ENCODE results near the gene GINS2. TPM values are rescaled to one million over a fixed set of nuclear protein-coding genes. Genes with fewer than 3 reads are reported as not detected.

The GINS2 gene
- total and polyA plus RNA-seq, 8 donors = 0.37 to 1.9 (median 0.79) TPM

DNA sequence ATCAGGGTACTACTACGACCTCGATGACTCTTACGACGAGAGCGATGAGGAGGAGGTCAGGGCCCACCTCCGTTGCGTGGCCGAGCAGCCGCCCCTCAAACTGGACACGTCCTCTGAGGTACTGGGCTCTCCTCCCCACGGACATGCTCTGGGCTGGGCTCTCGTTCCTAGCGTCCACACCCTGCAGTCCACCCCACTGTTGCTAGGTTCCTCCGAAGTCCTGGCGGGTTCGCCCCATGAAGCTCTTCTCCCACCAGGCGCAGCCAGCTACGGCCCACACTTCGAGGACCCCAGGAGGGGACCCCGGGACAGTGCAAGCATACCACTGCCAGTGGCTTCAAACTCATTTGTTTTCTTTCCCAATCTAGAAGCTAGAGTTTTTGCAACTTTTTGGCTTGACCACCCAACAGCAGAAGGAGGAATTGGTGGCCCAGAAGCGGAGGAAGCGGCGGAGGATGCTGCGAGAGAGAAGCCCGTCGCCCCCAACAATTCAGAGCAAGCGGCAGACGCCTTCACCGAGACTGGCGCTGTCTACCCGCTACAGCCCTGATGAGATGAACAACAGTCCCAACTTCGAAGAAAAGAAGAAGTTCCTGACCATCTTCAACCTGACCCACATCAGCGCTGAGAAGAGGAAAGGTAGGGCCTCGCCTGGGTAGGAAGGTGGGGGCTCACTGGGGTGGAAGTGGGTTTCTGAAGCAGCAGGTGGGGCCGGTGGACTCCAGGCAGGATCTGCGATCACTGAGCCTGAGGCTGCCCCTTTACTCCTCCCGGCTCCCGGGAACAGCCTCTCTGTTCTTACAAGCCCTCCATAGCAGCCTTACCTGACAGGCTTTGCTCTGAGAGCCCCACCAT, 25.6 kb downstream of the GINS2 start:
- no peak for ATAC-seq
- no peak for FAIRE-seq
- Histone ChIP-seq H3K4me3 (no peak overlapping the region), H3K27me3 (no peaks in the 10 kb centered on the region), H3K9me3 (no peaks in the 10 kb centered on the region), H3K36me3 (peaks cover 13 to 91% (median 74%) of the 10 kb centered on the region in 3 donors), H3K27ac (no peak overlapping the region), H3K4me1 (no peaks in the 10 kb centered on the region)
- 93 to 95% methylated on average over 38 of the region's 38 CpGs for WGBS, 2 donors
- TF ChIP-seq, protein P1, sequence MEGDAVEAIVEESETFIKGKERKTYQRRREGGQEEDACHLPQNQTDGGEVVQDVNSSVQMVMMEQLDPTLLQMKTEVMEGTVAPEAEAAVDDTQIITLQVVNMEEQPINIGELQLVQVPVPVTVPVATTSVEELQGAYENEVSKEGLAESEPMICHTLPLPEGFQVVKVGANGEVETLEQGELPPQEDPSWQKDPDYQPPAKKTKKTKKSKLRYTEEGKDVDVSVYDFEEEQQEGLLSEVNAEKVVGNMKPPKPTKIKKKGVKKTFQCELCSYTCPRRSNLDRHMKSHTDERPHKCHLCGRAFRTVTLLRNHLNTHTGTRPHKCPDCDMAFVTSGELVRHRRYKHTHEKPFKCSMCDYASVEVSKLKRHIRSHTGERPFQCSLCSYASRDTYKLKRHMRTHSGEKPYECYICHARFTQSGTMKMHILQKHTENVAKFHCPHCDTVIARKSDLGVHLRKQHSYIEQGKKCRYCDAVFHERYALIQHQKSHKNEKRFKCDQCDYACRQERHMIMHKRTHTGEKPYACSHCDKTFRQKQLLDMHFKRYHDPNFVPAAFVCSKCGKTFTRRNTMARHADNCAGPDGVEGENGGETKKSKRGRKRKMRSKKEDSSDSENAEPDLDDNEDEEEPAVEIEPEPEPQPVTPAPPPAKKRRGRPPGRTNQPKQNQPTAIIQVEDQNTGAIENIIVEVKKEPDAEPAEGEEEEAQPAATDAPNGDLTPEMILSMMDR (IDR thresholded peaks at IDR 0.05) = no peak
- intact Hi-C loops (cut with DNase I) = no loop called here
- peak in 1 of 6 donors; percentile 40 for DNase-seq

DNA sequence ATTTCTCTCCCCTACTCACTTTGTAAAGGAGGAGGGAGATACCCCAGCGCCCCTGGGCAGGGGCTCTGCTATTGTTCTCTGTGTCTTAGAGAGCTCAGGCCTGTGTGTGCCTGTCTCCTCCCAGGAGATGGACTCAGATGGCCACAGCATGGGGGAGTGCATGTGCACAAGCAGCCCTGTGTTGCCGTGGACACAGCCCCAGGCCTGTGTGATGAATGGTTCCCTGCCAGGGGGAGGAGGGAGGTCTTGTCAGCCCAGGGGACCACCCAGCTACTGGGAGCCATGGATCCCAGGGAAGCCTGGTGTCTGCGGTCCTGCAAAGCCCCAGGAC, 26.3 kb downstream of the GINS2 start:
- DNase-seq = no peak
- H3K36me3 ChIP-seq = peaks cover 13 to 91% (median 75%) of the 10 kb centered on the region in 3 donors
- no peaks in the 10 kb centered on the region for H3K9me3 ChIP-seq
- ATAC-seq = no peak
- intact Hi-C loops (cut with DNase I) = no loop called here
- TF ChIP-seq, protein P1 (IDR thresholded peaks at IDR 0.05) = no peak
- no peak overlapping the region for H3K27ac ChIP-seq
- no peaks in the 10 kb centered on the region for H3K27me3 ChIP-seq
- H3K4me1 ChIP-seq = no peaks in the 10 kb centered on the region
- no peak for FAIRE-seq
- 87 to 91% methylated on average over 3 of the region's 3 CpGs for WGBS, 2 donors
- no peak overlapping the region for H3K4me3 ChIP-seq

DNA sequence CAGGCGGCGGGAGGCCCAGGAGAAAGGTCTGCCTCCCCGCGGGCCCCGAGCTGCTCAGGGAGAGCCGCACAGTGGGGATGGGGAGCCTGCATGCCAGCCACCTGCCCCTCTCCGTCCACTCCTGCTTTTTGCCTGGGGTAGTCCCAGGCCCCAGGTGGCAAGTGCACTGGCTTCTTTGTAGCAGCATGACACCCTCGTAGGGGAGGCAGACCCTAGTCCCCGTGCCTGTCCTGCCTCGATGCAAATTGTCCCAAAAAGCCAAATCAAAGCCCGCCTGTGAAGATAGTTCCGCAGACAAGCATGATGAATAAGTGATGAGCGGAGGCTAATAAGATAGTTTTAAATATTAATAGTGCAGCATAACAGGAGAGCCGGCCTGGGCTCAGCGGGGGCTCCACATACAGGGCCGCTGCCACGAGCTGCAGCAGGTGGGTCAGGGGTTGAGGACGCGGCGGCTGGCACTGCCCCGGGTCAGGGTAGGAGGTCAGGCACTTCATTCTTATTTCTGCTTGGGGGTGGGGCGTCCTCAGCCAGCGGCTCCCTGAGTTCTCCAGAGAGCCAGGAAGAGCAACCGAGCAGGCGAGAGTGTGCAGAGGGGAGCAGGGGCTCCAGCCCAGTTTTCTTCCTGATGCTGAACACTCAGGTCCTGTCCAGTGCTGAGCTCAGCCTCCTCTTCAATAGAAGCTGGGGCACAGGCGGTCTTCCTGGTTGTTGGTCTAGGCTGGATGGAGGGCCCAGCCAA, 26.8 kb downstream of the GINS2 start:
- intact Hi-C loops (cut with DNase I) = no loop called here
- no peak for ATAC-seq
- Histone ChIP-seq H3K4me1 (no peaks in the 10 kb centered on the region), H3K9me3 (no peaks in the 10 kb centered on the region), H3K27me3 (no peaks in the 10 kb centered on the region), H3K4me3 (no peak overlapping the region), H3K27ac (no peak overlapping the region), H3K36me3 (peaks cover 13 to 91% (median 75%) of the 10 kb centered on the region in 3 donors)
- no peak for FAIRE-seq
- peak in 1 of 6 donors; percentile 36 for DNase-seq
- 94% methylated on average over 26 of the region's 26 CpGs for WGBS, 2 donors
- TF ChIP-seq, protein P1 (IDR thresholded peaks at IDR 0.05) = no peak

DNA sequence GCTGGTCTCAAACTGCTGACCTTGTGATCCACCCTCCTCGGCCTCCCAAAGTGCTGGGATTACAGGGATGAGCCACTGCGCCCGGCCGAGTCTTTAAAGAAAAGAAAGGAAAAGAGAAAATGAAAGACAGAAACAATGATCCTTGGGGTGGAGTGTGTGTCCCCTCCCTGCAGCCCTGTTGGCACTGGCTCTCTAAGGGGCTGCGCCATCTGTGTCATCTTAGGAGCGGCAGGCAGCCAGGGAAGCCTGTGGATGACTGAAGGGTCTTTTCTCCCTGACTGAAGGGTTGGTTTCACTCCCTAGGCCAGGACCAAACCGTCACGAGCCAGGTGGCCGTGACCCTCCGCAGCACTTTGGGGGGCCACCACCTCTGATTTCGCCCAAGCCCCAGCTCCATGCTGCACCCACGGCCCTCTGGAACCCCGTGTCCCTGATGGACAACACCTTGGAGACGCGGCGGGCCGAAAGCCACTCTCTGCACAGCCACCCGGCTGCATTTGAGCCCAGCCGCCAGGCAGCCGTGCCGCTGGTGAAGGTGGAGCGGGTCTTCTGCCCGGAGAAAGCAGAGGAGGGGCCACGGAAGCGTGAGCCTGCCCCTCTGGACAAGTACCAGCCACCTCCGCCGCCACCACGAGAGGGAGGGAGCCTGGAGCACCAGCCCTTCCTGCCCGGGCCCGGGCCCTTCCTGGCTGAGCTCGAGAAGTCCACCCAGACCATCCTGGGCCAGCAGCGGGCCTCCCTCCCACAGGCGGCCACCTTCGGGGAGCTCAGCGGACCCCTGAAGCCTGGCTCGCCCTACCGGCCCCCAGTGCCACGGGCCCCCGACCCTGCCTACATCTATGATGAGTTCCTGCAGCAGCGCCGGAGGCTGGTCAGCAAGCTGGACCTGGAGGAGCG, 27.7 kb downstream of the GINS2 start:
- DNase-seq (peak in 2 of 6 donors; percentile 57 to 82), FAIRE-seq (no peak), ATAC-seq (no peak)
- TF ChIP-seq, protein P1 (IDR thresholded peaks at IDR 0.05) = no peak
- Histone ChIP-seq H3K27ac (no peak overlapping the region), H3K4me3 (no peak overlapping the region), H3K4me1 (no peaks in the 10 kb centered on the region), H3K27me3 (no peaks in the 10 kb centered on the region), H3K9me3 (no peaks in the 10 kb centered on the region), H3K36me3 (peaks cover 11 to 91% (median 75%) of the 10 kb centered on the region in 3 donors)
- intact Hi-C loops (cut with DNase I) = no loop called here
- 91 to 93% methylated on average over 42 of the region's 42 CpGs for WGBS, 2 donors

Data from pancreas (tissue), 10 donors.